HEK293 (cell line): Measurements from ENCODE around the gene SMAD4.

Experiments
- CTCF ChIA-PET: fragments of 350-600 bp; formaldehyde crosslinking; extraction: SDS; loops from one replicate; lab custom pipeline; 2021; ENCODE audit warnings: antibody characterized with exemption; lab: Yijun Ruan, JAX
- POLR2A ChIA-PET: fragments of 300-600 bp; formaldehyde crosslinking; extraction: SDS; loops from one replicate; lab custom pipeline; 2020; ENCODE audit warnings: antibody characterized with exemption, inconsistent platforms; lab: Yijun Ruan, JAX
- H3K27ac ChIP-seq: fragments of 200-500 bp; sonication (Bioruptor generic); 2 replicates; pipeline ENCODE4 v1.5.1; 2014; ENCODE audit warnings: low read depth, low read length, control low read depth, inconsistent platforms; ENCODE audit errors: extremely low read depth
- H3K36me3 ChIP-seq, 2 experiments: fragments of 200-500 bp in 1 of 2; sonication (Bioruptor generic) in 1 of 2; 1 replicate in 1 of 2; 2 replicates in 1 of 2; pipeline ENCODE4 v1.5.1; 2014 to 2017; ENCODE audit warnings: inconsistent platforms in 2 of 2, low read length in 2 of 2; ENCODE audit not compliant: control insufficient read depth in 2 of 2, insufficient read depth in 1 of 2
- H3K4me1 ChIP-seq: fragments of 200-500 bp; sonication (Bioruptor generic); 2 replicates; pipeline ENCODE4 v1.5.1; 2014; ENCODE audit warnings: mild to moderate bottlenecking, low read length, inconsistent platforms; ENCODE audit not compliant: control insufficient read depth, insufficient read depth
- H3K4me3 ChIP-seq: 2 replicates; pipeline ENCODE4 v1.5.1; 2011; ENCODE audit warnings: low read depth, mild to moderate bottlenecking, control low read depth, low read length, moderate library complexity
- H3K9me3 ChIP-seq: fragments of 200-500 bp; sonication (Bioruptor generic); 2 replicates; pipeline ENCODE4 v1.5.1; 2014; ENCODE audit warnings: low read depth, low read length, inconsistent platforms; ENCODE audit not compliant: control insufficient read depth, insufficient read depth
- TCF7L2 ChIP-seq: IDR thresholded peaks from 2 replicates; pipeline ENCODE4 v1.6.1; 2011; ENCODE audit warnings: low read depth, mild to moderate bottlenecking, inconsistent platforms, low read length, moderate library complexity, borderline replicate concordance
- ZBTB17 ChIP-seq: fragments of 450-650 bp; formaldehyde crosslinking; IDR thresholded peaks from 2 replicates; pipeline ENCODE4 v1.5.1; 2016; ENCODE audit warnings: missing biosample characterization, missing genetic modification characterization
- ZBTB20 ChIP-seq: fragments of 450-650 bp; formaldehyde crosslinking; IDR thresholded peaks from 2 replicates; pipeline ENCODE4 v1.5.1; 2016; ENCODE audit warnings: missing biosample characterization, missing genetic modification characterization
- ZBTB26 ChIP-seq: fragments of 450-650 bp; formaldehyde crosslinking; optimal IDR thresholded peaks from 2 replicates; pipeline ENCODE3; 2016; ENCODE audit warnings: missing biosample characterization, mild to moderate bottlenecking, missing genetic modification characterization
- ZNF274 ChIP-seq, 2 experiments: fragments of 200-500 bp in 1 of 2; fragments of 450-650 bp in 1 of 2; sonication (Bioruptor generic) in 1 of 2; formaldehyde crosslinking in 1 of 2; IDR thresholded peaks; 2 replicates each; pipeline versions ENCODE4 v1.5.1 to v1.6.1; 2014 to 2016; ENCODE audit warnings: borderline replicate concordance in 1 of 2, inconsistent platforms in 1 of 2, low read length in 1 of 2, missing biosample characterization in 1 of 2, missing genetic modification characterization in 1 of 2
- ZNF518A ChIP-seq: fragments of 450-650 bp; formaldehyde crosslinking; conservative IDR thresholded peaks from 2 replicates; pipeline ENCODE4 v1.5.1; 2016; ENCODE audit warnings: low read depth, missing biosample characterization, missing genetic modification characterization
- ZNF529 ChIP-seq: fragments of 450-650 bp; formaldehyde crosslinking; IDR thresholded peaks from 2 replicates; pipeline ENCODE4 v1.5.1; 2017; ENCODE audit warnings: missing genetic modification characterization, missing biosample characterization; ENCODE audit not compliant: insufficient replicate concordance
- ZNF596 ChIP-seq: fragments of 450-650 bp; IDR thresholded peaks from 2 replicates; pipeline ENCODE4 v1.5.0; 2018; ENCODE audit warnings: missing biosample characterization, mild to moderate bottlenecking, missing genetic modification characterization, moderate library complexity
- ZNF701 ChIP-seq: fragments of 450-650 bp; formaldehyde crosslinking; IDR thresholded peaks from 2 replicates; pipeline ENCODE4 v1.5.1; 2016; ENCODE audit warnings: missing biosample characterization, missing genetic modification characterization
- ZNF707 ChIP-seq: fragments of 450-650 bp; formaldehyde crosslinking; IDR thresholded peaks from 2 replicates; pipeline ENCODE4 v1.5.1; 2016; ENCODE audit warnings: missing biosample characterization, missing genetic modification characterization
- TF ChIP-seq, protein P1 (sequence below): fragments of 450-650 bp; formaldehyde crosslinking; IDR thresholded peaks from 2 replicates; pipeline ENCODE4 v1.5.1; 2016; ENCODE audit warnings: missing biosample characterization, missing genetic modification characterization
- TF ChIP-seq, protein P2 (sequence below): IDR thresholded peaks from 2 replicates; pipeline ENCODE4 v1.6.1; 2011; ENCODE audit warnings: mild to moderate bottlenecking, low read depth, low read length, borderline replicate concordance

SMAD4 gene

GRCh38 chr18:51127664-51128063, 97.7 kb downstream of the SMAD4 start (continued):
- TF ChIP-seq ZNF518A (tag by site-specific recombination) (no peak), ZBTB17 (no peak), ZNF529 (tag by site-specific recombination) (no peak), ZNF701 (tag by site-specific recombination) (no peak), ZNF274 (IDR thresholded peaks at IDR 0.05; ENCODE audit: low read length) (no peak), ZNF274 (tag by site-specific recombination; IDR thresholded peaks at IDR 0.05; ENCODE audit: borderline replicate concordance) (no peak), ZNF707 (tag by site-specific recombination) (no peak), ZNF596 (tag by site-specific recombination) (no peak)
- TF ChIP-seq, protein P1, sequence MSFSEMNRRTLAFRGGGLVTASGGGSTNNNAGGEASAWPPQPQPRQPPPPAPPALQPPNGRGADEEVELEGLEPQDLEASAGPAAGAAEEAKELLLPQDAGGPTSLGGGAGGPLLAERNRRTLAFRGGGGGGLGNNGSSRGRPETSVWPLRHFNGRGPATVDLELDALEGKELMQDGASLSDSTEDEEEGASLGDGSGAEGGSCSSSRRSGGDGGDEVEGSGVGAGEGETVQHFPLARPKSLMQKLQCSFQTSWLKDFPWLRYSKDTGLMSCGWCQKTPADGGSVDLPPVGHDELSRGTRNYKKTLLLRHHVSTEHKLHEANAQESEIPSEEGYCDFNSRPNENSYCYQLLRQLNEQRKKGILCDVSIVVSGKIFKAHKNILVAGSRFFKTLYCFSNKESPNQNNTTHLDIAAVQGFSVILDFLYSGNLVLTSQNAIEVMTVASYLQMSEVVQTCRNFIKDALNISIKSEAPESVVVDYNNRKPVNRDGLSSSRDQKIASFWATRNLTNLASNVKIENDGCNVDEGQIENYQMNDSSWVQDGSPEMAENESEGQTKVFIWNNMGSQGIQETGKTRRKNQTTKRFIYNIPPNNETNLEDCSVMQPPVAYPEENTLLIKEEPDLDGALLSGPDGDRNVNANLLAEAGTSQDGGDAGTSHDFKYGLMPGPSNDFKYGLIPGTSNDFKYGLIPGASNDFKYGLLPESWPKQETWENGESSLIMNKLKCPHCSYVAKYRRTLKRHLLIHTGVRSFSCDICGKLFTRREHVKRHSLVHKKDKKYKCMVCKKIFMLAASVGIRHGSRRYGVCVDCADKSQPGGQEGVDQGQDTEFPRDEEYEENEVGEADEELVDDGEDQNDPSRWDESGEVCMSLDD (tag by site-specific recombination), result no peak
- TF ChIP-seq, protein P2, sequence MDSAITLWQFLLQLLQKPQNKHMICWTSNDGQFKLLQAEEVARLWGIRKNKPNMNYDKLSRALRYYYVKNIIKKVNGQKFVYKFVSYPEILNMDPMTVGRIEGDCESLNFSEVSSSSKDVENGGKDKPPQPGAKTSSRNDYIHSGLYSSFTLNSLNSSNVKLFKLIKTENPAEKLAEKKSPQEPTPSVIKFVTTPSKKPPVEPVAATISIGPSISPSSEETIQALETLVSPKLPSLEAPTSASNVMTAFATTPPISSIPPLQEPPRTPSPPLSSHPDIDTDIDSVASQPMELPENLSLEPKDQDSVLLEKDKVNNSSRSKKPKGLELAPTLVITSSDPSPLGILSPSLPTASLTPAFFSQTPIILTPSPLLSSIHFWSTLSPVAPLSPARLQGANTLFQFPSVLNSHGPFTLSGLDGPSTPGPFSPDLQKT, result no peak

- Histone ChIP-seq H3K27ac (no peak overlapping the region), H3K4me3 (no peak overlapping the region), H3K36me3 (no peaks in the 10 kb centered on the region), H3K4me1 (no peaks in the 10 kb centered on the region), H3K9me3 (no peaks in the 10 kb centered on the region)
- ChIA-PET POLR2A (no interaction called here), CTCF (interaction anchor here (0.6 to 0.9 kb wide), 3 partner anchors 9 to 1773 kb away, joined by 6 to 7 read pairs (median 7); no protein-coding TSS in a partner anchor)
- TF ChIP-seq, protein P2, result no peak
- TF ChIP-seq ZBTB26 (tag by site-specific recombination) (no peak), ZBTB20 (no peak), TCF7L2 (no peak)
These were observed 98.5 kb downstream of the SMAD4 start for GRCh38 chr18:51128533-51128932.
